ENCODE data around the gene SLC5A10. TPM values are rescaled to one million over a fixed set of nuclear protein-coding genes. Genes with fewer than 3 reads are reported as not detected.

The SLC5A10 gene
- total RNA-seq, 1 experiment from 2014 or later, result not detected

- Histone ChIP-seq H3K27me3 (ENCODE audit: insufficient read depth, low read length) (no peaks in the 10 kb centered on the region), H3K27ac (ENCODE audit: insufficient read length, low read depth, low read length) (no peak overlapping the region), H3K56ac (ENCODE audit: insufficient read length, low read depth, low read length) (no peak overlapping the region), H2AK5ac (ENCODE audit: insufficient read length, low read length) (no peak overlapping the region), H3K4ac (ENCODE audit: low read depth, low read length) (no peak overlapping the region), H4K20me1 (ENCODE audit: control insufficient read depth, insufficient read depth, insufficient read length) (no peaks in the 10 kb centered on the region), H3K9ac (ENCODE audit: extremely low read depth, insufficient read length, low read length) (no peak overlapping the region), H2BK12ac (ENCODE audit: insufficient read length, low read depth, low read length) (no peak overlapping the region), H3K4me1 (ENCODE audit: insufficient read depth, low read length) (no peaks in the 10 kb centered on the region), H3K14ac (ENCODE audit: insufficient read depth, low read length) (no peak overlapping the region), H3K79me1 (ENCODE audit: insufficient read depth, low read depth, low read length, poor library complexity, severe bottlenecking) (no peaks in the 10 kb centered on the region), H4K5ac (ENCODE audit: insufficient read length, low read depth, low read length) (no peak overlapping the region), H2AFZ (ENCODE audit: low read length) (no peak overlapping the region), H3K18ac (ENCODE audit: insufficient read length, low read depth, low read length) (no peak overlapping the region), H2BK5ac (ENCODE audit: insufficient read length, low read length) (no peak overlapping the region), H2BK15ac (ENCODE audit: low read depth, low read length) (no peak overlapping the region), H2BK120ac (ENCODE audit: low read depth, low read length, poor library complexity, severe bottlenecking) (no peak overlapping the region), H4K91ac (ENCODE audit: insufficient read length, low read depth, low read length) (no peak overlapping the region), H3T11ph (ENCODE audit: low read length) (no peak overlapping the region), H4K8ac (replicated peaks; ENCODE audit: insufficient read length, low read depth, low read length) (no peak overlapping the region), H3K9me3 (ENCODE audit: control insufficient read depth, low read depth, low read length) (no peaks in the 10 kb centered on the region), H3K23ac (ENCODE audit: insufficient read length, low read depth, low read length) (no peak overlapping the region), H3K79me2 (ENCODE audit: insufficient read depth, low read length) (no peaks in the 10 kb centered on the region), H2BK20ac (ENCODE audit: low read depth, low read length, poor library complexity, severe bottlenecking) (no peak overlapping the region), H3K4me2 (ENCODE audit: insufficient read depth, insufficient read length, low read length) (no peak overlapping the region), H3K23me2 (ENCODE audit: insufficient read length, low read depth, low read length, poor library complexity, severe bottlenecking) (no peaks in the 10 kb centered on the region)
- Mint-ChIP-seq H3K4me3 (no peak overlapping the region; a peak in 1 of 5 replicates), H3K27ac (no peak overlapping the region), H3K27me3 (ENCODE audit: low read depth) (no peaks in the 10 kb centered on the region), H3K36me3 (ENCODE audit: insufficient read depth in 1 of 3, low read depth in 3 of 3) (no peaks in the 10 kb centered on the region), H3K4me1 (peaks cover 8% of the 10 kb centered on the region in 2 experiments), H3K9me3 (no peaks in the 10 kb centered on the region)
- no peak for DNase-seq
- no peak for TF ChIP-seq CTCF (conservative IDR thresholded peaks at IDR 0.05)
- no CpG with 5 or more reads among the region's 5 CpGs for WGBS (ENCODE audit: extremely low coverage, insufficient read length, low lambda C conversion rate)
These were observed 7.9 kb downstream of the SLC5A10 start for GRCh38 chr17:18959845-18960240.
